NK-92 (cell line): ENCODE measurements around the gene ERF.

Experiments used
- DNase-seq: peaks from one replicate; lab custom pipeline; 2025; ENCODE audit not compliant: unreplicated experiment; lab: John Stamatoyannopoulos, UW

ERF gene

DNA sequence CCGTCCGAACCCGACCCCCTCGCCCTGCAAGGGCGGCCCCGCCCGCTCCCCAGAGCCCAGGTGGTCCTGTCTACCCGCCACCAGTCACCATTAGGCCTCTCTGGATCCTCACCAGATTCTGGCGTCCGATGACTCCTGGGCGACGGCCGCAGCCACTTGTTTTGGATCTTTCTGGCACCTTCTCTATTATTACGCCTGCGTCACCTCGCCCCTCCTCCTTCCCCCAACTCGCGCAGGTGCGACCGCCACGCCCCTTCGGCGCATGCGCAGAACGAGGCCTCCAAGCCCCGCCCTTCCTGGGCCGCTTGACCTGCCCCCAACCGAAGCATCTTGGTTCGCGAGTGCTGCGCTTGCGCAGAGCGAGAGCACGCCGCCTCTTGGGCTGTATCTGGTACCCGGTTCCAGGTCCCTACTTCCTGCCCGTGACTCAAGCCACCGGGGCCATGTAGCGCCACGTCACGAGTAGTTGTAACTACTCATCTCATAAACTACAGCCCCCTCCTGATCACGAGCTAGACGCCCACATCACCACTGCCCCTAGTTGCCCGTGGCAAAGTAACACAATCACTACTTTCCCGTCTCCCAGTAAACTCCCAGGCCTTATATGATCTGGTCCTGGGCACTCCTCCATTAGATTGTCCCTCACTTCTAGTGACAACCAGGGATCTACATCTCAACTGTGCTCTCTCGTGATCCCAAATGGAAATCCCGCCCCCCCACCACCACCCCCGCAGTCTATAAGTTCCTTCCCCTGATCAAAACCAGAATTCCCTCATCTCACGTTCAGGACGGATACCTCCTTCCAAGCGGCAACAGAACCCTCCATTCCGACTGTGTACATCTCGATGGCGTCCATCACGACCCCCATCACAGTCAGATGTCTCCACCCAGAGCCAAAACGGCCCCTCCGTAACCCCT is 37.1 kb downstream of the ERF start, which contains the start of gene DEDD2:
DEDD2 (minus strand) TSS at position 158 of the 918 bp plus-strand sequence. CDS start 670 bp downstream, outside the sequence.
- DNase-seq: peak; percentile 93

DNA sequence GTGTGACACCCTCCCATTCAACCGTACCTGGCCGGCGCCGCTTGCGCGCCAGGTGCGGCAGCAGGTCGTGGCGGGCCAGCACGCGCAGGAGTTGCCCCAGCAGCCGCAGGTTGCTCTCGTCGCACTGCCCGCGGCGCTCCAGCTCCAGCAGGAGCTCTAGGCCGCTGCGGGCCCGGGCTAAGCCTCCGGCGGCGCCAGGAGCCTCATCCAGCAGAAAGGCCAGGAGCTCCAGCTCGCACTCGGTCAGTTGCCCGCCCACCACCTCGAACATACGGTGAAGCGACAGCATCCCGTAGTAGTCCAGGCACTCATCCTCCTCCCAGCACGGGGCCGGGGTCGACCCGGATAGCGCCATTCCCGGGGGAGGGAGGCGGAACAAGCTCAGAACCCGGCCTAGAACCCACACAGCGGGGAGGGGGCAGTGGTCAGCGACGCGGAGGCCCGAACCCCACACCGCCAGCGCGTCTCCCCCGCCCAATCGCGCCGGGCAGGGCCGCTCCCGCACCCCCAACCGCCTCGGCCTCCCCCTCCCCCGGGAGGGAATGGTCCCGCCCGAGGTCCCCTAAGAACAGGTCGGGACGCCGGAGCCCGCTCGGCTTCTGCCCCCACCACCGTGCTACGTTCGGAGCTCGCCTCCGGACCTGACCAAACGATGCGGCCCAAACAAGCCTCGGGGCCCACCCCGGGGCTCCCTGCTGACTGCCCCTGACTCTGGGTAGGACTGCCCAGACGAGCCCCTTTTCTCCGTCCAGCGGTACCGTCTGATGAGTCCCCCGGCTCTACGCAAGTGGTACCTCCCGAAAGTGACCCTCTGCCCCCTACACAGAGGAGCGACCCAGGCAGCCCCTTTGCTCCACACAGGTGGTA is 38.0 kb downstream of the ERF start:
- no peak for DNase-seq

DNA sequence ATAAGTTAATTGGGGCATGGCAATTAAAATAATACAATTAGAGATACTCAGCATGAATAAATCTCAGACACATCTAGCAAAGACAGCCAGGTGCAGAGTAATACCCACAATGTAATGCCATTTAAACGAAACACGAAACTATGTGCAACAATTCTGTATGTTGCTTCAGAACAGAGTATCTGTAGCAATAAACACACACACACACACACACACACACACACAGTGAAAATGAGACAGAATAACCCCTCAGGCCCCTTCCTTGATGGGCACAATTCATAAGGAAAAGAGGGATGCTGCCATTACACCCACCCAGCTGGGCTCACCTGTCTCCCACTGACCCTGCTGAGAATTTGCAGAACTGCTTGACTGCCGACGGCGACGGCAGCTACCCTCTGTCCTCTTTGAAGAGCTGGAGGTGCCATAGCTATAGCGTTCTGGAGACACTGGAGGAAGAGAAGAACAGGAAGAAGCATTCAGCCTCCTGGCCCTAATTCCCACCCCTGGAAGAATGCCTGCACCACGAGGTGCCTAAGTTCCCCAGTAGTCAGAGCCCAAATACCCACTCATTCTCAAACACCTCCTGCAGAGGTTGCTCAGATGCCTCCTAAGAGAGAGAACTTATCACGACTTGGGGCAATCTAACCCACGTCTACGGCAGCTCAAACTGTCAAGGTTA is 40.0 kb downstream of the ERF start:
- DNase-seq: no peak

DNA sequence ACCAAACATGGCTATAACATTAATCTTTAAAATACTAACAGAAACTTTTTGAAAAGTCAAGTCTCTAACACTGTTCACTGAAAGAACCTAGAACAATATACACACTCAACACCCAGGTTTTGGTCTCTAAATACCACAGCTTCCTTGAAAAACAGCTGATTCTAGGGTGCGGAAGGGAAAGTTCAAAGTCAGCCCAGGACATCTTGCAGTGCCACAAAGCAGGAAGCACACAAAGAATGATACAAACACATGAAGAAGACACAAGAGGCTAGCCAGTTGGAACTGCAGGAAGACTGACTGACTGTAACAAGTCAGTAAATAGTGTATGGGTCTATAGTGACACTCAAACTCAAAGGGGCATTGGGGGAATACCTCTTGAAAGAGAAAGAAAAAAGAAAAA is 42.0 kb downstream of the ERF start:
- no peak for DNase-seq

DNA sequence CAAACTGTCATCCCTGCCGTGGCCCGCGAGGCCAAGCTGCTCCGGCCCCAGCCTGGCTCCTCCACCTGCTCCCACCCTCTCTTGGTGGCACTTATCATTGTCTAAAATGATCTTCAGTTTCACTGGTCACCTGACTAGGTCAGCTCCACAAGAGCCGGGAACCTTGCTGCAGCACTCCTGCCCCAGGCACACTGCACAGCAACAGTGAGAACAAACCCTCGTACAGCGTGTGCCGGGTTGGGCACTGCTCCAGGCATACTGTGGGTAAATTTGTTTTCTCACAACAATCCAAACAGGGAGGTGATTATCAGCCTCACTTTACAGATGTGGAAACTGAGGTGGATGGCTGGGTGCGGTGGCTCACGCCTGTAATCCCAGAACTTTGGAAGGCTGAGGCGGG is 46.3 kb downstream of the ERF start:
- no peak for DNase-seq

DNA sequence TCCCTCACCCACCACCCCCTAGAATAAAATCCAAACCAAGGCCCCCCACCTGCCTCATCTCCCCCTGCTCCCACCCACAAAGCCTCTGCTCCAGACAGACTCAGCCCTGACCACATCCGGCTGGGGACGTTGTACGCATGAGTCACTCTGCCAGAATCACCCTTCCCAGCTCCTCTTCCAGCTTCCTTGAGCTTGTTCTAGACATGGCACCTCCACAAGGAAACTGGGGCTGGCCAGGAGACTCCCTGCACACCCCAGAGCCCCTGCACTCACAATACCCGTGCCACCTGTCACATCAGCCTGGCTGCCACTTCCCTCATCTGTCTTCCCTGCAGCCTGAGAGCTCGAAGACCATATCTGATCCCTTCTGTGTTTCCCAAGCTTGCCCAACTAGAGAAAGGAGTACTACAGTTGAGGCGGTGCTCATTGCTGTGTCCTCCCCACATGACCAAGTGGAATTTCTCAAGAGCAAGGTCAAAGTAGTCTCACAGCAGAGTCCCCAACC is 47.1 kb downstream of the ERF start:
- DNase-seq: no peak

DNA sequence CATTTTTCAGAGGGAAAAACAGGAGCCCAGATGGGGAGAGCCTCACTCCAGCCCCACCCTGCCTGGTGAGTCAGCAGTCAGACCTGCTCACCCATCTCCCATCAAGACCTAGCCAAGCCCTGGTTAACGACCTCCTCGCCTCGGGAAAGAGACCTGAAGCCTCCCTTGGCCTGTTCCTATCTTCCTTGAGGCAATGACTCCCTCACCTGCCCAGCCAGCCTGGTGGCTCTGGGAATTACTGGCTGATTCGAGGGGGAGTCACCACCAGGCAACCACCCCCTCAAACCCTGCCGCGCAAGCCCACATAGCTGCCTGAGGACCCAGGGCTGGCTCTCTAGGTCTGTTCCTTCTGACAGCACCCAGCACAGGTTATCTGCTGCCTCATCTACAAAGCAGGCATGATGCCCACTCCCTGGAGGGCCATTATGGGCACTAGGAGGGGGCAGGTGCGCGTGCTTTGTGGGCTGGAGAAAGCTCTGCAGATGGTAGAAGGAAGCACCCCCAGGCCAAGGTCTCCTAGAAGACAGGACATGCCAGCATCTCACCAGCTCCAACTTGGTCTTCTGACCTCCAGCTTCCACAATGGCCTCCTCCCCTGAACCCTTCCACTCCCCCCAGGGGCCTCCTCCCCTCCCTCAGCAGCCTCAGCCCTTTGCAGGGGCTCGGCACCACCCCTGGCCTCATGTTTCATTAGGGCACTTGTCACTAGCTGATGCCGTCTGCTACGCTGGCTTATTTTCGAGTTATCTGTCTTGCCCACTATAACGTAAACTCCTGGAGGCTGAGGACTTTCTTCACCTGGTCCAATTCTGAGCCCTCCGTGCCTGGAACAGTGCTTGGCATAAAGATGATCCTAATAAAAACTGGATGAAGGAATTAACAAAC is 47.8 kb downstream of the ERF start:
- no peak for DNase-seq

DNA sequence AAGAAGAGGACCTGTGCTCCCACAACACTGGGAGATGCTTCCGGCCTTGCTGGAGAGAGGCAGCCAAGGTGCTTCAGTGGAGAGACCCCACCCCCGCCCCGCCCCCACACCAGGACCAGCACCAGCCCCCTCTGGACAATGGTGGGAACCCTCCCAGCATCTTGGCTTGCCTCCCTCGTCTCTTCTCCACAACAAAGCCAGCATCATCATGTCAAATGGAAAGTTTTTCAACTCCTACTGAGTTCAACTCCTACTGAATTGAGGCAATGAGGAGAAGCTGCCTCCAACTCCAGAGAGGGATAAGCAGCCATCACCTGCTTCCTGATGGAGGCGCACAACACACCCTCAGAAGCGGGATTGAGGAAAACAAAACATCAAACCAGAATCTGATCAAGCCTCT is 50.3 kb downstream of the ERF start:
- DNase-seq: no peak

DNA sequence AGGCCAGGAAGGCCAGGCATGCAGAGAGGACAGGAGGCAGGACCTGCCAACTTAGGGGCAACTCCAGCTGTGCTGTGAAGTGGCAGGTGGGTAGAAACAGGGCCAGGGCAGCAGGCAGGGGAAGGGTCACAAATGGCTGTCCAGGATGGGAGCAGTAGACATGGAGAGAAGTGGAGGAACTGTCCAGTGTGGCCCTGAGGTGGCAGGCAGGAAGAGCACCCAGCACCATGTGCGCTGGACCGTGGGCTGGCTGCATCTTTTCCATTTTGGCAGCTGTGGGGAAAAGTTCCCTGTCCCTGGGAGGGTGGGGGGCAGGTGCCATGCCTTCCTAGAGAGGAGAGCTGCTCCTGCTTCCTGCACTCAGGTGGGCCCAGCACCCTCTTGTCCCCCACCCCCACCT is 51.2 kb downstream of the ERF start:
- no peak for DNase-seq

DNA sequence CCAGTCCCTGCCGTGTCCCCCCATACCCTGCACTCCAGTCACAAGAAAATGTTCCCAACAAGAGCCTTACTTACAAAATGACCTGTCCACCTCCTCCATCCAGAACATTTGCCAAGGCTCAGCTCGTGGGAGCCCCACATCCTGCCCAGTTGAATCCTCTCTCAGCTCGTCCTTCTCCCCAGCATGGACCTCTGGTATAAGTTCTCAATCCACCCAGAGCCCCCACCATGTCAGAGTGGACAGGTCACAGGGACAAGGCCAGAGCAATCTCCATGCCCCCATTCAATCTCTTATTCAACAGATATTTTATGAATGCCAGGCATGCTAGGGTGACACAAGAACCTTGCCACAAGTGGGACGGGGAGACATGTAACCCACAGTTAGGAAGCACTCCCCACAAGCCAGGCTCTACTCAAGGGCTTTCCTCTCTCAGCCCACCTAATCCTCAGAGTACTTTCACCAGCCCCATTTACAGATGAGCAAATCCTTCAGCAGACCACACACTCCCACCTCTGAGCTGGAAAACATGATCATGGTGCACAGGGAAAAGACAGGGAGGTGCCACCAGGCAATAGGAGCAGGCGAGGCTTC is 52.5 kb downstream of the ERF start:
- no peak for DNase-seq

DNA sequence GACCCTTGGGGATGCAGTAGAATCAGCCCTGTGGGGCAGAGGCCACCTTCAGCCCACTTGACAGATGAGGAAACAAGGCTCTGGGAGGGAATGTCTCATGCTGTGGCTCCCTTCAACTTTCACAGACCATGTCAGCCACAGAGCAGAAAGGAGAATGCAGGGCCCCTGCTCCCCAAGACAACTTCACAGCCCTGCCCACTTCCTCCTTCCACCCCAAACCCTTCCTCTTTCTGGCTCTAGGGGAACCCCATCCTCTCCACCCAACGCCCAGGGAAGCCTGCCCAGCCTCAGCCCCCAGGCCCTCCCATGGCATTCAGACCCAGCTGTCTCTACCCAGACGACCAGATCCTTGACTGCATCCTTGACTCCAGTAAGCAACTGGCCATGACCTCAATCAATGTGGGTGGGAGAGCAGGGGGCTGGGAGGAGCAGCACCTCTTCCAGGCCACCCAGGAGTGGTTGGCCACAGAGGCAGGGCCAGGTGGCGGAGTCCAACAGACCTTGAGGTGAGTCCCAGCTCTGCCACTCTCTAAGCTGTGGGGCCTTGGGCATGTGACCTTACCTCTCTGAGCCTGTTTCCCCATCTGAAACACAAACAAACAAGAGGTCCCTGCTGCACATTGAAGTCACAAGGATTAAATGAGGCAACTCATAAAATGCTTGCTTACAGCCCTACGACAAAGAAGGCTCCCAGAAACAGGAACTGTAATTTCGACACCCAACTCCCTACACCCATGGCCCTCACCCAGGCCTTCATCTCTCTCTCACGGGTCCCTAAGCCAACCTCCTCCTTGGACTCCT is 53.2 kb downstream of the ERF start:
- no peak for DNase-seq

DNA sequence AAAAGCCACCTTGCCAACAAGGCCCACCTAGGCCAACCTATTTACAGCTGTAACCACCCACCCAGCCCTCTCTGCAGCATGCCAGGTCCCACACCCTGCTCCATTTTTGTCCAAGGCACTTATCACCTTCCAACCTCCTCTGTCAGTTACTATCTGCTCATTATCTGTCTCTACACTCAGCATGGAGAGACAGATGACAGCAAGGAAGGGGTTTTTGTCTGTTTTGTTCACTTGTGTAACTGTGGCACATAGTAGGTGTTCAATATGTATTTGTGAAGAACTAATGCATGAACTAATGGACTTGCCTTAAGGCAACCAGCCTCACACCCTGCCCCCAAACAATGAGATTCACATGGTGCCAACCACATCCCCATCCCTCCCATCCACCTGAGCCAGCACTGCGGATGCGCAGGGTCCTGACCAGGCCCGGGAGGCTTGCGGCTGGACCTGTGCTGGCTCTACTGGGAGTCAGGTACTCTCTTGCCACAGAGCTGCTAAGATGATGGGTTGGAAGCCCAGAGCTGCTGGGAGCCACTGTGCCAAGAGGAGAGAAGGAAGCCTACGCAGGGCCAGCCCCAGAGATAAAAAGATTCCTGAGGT is 54.7 kb downstream of the ERF start:
- no peak for DNase-seq

DNA sequence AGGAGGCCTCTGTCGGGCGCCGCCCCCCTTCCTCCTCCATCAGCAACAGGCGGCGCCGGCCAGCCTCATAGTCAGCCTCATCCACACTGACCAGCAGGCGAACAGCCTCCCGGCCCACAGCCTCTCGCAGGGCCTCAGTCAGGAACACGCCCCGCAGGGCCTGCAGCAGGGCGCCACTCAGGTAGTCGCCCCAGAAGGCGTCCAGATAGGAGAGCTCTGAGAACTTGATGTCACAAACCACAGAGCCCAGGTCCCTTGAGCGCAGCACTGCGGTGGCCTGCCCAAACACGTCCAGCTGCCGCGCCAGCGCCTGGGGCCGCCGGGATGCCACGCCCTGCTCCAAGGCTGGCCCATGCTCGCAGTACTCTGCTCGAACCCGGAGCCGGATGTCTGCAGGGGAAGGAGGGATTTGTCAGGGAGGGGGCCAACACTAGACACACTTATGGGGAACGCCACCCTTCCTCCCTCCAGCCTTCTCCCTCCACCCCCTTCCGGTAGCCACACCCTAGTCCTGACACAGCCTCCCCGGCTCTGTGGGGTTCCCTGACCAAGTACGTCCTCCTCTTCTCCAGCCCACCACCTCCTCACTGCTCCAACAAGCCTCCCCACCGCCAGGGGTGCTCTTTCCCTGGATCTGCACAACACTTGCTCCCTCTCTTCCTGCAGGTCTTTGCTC is 55.4 kb downstream of the ERF start:
- DNase-seq: no peak

DNA sequence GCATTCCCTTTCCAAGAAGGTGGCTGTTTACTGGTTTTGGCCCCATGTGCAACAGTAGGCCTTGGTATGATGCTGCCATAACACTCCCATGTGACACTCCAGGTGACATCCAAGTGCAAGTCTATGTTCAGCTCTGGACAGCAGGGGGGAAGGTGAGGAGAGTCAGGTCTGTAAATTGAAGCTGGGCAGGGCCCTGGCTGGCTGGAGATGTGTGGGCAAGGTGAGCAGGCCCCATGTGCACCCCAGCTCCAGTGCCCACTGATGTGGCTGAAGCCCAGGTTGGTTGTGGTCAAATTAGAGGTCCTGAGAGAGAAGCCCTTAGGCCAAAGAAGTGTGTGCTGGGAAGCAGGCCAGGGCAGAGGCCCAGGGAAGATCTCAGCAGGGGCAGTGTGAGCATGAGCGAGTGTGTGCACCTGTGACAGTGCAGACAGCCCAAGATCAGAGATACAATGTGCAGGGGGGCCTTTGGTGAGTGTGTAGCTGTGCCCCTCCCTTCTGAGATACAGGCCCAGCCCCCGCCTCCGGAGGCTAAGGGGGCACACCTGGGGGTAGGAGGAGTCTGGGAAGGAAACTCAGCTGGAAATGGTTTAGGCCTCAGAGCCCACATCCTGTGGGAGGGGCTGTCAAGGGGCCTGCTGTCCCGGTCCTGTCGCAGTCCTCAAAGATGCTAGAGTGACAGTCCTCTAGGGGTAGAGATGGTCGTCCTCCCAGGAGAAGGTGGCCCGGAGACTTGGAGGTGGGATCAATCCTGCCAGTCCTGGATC is 56.1 kb downstream of the ERF start:
- no peak for DNase-seq
